Inflammatory macrophage (primary cell): ENCODE data around the gene BICD1.
"Not testable (repeated sequence)": the region's sequence is repeated elsewhere in the genome, so short reads cannot be mapped to it uniquely, and the experiment has no call there.

ENCODE experiments used
- DNase-seq, 2 donors: peaks; one replicate each; pipeline ENCODE4 v3.0.0-alpha.2; 2020 to 2022

Gene BICD1

DNA sequence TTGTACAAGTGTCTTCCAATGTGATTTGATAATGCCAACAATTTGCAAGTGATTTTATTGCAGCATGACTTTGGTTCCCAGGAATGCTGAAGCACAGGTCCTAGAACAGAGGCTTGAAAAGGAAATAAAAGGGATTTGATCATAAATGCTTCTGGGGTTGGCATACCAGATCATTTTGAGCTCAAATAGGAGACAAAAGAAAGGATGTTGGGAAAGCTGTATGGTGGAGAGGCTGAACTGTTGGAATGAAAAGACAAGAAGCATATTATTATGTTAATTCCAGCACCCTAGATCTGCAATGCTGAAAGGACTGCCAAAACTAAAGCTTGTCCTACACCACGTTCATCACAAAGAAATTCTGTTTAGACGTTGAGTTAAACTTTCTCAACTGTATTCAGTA, 143.1 kb downstream of the BICD1 start:
- DNase-seq, result no peak

DNA sequence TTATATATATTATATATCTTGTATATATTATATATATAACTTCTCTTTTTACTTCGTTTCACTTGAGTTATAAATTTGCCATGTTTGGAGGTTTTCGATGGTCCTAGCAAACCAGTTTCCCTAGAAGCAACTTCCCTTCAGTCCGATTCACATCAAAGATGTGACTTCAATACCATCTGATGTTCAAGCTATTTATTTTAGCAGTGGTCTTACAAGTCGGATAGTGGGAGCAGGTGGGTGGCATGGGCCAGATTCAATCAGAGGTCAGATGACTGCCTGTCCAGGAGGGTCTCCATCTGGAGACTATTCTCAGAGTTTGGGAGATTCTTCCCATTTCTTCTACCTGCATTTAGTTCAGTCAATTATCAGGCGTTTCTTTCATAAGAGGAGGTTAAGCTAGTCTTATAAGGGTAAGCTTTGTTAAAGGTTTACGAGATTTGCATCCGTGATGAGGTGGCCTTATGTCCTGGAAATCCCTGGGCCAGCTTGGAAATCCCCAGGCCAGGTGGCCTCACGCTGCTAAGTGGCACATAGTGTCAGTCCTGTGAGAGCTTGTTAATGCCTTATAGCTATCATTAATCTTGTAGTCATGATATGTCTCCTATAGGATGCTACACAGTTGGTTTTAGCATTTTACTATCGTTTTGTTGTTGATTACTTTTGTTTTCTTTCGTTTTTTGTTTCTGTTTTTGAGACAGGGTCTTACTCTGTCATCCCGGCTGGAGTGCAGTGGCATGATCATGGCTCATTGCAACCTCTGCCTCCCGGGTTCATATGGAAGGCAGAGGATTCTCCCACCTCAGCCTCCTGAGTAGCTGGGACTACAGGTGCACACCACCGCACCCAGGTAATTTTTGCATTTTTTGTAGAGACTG, 145.8 kb downstream of the BICD1 start:
- DNase-seq, result no peak

DNA sequence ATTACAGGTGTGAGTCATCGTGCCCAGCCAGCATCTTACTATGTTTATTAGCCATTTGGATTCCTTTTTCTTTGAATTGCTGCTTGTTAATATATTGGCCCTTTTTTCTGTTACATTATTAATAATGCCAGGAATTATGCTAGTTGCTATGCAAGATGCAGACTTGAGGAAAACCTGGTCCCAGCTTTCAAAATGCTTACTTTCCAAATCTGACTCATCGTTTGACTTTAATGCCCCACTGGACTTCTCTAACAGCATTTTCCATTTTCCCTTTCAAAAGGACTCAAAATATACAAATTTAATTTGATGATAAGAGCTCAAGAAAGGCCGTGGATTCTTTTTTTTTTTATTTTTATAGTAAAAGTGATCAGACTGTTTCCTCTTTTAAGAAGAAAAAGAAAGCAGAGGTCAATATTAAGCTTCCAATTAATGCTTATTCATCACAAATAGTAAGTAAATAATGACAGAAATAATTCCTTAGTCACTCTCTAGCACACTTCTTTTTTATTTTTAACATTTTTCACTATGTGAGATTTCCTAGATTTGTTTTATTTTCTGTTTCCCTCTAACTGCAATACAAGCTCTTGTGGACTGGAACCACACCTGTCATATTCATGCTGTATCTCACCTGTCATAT, 146.6 kb downstream of the BICD1 start:
- DNase-seq, result no peak

DNA sequence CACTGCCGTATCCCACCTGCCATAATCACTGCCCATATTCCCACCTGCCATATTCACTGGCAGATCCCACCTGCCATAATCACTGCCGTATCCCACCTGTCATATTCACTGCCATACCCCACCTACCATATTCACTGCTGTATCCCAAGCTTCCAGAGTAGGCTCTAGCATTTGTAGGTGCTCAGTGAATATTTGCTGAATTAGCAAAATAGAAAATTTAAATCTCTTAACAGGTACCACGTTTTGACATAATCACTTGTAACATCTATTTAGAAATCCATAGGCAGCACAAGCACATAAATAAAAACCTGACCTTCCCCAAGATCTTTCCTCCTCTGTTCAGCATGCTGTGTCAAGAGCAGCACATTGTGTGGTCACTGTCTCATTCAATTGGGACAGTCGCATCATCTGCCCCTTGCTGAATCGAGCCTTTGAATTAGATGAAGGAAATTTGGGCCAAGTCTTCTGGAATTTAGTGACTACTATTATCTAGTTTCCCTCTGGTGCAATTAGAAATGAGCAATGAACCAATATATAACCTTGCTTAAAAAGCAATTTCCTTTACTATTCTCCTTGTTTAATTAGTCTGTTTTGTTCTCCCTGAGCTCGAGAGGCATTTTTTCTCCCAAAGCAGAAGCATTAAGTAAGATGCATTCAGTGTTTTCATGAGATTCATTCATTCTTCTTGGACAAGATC, 147.8 kb downstream of the BICD1 start:
- DNase-seq, result no peak

DNA sequence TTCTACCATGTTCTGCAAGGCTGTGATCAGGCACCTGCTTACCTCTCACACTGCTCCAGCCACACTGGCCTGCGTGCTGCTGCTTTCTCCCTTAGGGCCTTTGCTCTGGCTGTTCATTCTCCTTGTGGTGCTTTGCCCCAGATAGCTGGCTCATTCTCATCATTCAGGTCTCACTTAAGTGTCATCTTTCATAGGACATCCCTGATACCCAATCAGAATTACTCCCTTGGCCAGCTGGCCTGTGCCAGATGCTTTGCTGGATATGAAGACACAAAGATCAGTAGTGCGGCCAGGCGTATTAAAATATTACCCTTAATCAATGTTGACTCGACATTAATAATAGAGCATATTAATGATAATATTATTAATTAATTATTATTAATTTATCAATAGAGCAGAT, 148.9 kb downstream of the BICD1 start:
- DNase-seq, result no peak

DNA sequence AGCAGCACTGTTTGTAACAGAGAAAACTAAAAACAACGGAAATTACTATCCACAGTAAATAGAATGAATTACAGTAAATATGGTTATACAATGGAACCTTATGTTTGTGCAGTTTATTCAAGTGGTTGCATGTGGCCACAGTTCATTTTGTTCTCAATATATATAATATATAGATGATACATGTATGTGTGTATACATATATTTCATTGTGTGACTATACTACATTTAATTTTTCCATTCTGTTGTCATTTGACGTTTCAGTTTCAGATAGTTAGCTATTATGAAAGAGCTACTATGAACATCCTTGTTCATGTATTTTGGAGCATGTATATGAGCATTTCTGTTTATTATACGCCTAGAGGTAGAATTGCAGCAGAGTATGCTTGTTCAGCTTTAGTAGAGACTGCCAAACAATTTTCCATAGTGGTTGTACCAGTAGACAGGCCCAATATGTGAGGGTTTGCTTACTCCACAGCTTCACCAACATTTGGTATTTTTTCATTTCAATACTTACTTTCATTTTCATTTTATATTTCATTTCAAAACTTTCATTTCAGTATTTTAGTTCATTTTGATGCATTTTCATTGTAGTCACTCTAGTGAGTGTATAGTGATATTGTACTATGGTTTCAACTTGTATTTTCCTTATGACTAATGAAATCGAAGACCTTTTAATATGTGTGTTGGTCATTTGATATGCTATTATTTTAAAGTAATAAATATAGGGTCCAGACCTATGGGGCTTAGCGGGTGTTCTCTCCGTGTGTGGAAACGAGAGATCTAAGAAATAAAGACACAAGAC, 151.2 kb downstream of the BICD1 start:
- DNase-seq, result no peak

DNA sequence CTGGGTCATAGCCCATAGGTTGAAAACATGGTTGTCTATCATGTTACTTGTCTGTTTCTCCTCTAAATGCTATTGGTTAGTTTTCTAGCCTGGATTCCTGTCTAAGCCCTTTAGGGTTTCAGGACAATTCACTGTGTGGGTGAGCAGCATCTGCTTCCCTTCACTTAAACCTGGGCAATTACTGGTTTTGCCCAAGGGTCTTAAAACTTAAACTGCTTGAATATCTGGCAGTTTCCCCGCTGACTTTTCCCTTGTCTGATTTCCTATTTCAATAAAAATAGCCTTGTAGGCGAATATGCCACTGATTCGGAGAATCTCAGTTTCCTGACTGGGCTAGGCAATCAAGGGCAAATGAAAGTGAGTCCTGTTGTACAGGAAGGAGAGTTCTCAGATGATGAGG, 154.0 kb downstream of the BICD1 start:
- no peak for DNase-seq

DNA sequence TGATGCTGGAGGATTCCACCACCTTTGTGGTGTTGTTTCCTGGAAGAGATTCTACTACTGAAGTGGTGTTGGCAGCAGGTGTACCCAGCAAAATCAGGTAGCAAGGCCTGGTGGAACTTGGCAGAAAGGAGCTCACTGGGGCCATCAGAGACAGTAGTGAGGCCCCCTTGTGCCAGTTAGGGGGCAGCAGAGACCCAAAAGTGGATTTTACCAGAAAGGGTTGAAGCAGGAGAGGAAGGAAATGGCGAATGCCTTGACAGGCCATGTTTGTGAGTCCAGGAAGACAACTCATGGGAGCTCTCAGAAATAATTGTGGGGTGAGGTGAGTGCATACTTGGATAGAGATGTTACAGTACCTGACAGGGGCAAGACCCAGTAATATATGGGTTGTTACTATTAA, 155.0 kb downstream of the BICD1 start:
- DNase-seq, result no peak

DNA sequence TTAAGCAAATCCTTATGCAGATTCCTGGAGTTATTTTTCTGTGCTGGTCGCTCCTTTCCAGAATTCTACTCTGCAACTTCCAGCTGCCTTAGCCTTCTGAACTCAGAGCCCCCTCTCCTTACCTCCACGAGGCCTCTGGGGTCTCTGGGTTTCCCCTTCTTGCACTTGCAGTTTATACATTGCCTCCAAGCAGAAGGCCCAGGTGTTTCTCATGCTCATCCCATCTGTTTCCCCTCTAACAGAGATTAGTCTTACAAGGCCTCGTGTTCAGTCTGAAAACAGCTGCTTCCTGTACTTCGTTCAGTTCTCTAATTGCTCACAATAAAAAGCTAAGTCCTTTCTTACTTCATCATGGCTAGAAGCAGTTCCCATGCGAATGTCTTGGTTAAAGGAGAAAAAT, 158.3 kb downstream of the BICD1 start:
- peak in 1 of 2 donors; percentile 5 for DNase-seq

DNA sequence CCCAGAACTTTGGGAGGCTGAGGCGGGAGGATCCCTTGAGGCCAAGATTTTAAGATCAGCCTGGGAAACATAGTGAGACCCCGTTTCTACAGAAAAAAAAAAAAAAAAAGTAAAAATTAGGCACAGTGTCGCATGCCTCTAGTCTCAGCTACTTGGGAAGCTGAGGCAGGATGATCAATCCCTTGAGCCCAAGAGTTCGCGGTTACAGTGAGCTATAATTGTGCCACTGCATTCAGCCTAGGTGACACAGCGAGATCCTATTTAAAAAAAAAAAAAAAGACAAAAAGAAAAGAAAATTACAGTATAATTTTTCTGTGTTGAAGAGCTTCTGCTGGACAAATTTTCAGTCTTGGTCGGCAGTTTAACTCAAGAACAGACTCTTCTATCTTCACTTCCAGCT, 158.8 kb downstream of the BICD1 start:
- DNase-seq, result no peak

DNA sequence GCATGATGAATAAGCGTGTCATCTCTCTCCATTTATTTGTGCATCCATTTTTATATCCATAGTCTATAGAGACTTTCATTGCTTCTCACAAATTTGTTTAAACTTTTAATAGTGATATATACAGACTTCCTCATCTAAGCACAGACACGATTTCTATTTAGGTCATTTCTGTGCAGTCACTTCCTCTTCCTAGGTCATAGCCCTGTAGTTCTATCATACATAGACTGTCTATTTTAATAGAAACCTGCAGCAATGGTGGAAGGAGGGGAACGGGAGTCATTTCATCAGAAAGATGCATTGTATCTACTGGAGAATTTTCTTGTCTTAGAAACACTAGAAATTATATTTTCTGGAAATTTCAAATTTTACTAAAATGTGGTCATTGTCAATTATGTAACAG, 159.3 kb downstream of the BICD1 start:
- peak; percentile 52 to 58 for DNase-seq

DNA sequence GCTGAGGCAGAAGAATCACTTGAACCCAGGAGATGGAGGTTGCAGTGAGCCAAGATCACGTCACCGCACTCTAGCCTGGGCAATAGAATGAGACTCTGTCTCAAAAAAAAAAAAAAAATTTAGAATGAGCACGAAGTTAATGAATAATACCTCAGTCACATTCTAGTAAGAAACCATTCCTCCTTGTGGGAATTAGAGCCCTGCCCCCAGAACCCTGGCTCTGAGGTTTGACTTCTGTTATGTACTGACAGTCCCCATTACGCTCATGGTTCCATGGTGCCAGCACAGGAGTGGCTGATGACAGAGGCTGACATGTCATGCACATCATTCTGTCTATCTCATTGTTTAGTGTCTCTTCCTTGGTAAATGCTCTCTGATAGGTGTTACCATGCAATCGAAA, 160.1 kb downstream of the BICD1 start:
- no peak for DNase-seq

DNA sequence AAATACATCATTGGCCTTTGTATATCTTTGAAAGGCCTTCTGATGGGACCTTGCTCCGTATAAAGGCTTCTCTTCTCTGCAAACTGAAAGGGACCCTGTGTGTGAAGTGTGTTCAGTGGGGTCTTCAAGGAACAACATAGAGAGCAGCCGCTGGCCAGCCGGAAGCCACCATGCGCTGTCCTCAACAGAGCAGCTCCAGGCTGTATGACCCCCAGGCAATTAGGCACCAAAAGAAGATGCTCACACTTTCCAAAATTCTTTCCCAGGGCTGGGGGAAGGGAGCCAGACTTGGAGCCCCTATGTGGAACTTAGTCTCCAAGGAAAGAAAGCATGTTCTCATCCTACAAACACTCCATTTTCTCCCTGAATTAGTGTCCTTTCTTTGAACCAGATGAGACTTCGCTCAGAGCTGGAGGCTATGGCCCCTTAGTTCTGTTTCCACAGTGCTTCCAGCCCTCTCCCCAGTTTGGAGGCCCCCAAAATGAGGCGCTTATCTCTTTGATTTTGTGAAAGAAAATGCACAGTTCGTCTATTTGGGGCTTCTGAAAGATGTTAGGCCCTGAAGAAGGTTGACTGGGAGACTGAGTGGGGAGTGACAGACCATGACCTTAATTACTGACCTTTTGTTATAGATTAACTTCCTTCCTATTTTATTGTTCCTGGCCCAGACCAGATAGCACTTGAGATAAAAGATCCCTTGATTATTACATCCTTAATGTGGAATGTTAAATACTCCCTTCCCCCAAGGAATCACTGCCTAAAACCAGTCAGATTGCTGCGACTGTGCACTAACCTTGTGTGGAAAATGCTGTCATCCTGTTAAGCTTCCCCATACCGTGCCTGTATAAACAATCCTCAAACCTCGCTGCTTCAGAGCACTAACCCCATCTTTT, 164.4 kb downstream of the BICD1 start:
- DNase-seq, result no peak

DNA sequence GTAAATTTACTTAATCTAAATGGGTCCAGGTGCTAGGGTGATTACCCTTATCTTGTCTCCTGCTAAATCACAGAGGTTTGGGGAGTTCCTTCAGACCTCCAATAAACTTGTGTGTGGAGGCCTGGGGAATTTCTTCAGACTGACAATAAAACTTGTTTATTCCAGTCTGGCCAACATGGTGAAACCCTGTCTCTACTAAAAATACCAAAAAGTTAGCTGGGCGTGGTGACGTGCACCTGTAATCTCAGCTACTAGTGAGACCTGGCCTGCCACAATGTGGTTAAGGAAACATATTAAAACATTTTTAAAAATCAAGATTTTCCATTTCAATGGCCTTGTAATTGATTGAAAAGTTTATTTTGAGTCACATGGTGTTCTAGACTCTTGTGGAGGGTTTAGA, 165.8 kb downstream of the BICD1 start:
- no peak for DNase-seq

DNA sequence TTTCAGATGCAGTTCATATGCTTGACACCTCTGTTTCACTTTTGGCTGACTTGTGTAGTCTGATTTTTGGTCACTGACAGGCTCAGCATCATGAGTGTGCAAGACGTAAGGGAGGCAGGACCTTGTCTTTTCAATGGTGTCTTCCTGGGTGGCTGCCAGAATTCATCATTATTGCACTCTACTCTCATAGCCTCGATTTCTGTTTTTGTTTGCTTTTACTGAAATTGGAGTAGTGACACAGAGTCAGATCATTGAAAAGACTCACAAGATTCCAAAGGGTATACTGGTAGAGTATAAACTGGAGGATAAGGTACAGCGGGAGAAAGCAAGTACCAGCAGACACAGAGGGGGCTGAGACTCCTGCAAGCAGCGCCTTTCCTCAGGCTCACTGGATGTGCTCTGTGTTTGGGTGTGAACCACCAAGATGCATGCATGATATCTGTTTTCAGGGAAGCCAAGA, 166.4 kb downstream of the BICD1 start:
- no peak for DNase-seq

DNA sequence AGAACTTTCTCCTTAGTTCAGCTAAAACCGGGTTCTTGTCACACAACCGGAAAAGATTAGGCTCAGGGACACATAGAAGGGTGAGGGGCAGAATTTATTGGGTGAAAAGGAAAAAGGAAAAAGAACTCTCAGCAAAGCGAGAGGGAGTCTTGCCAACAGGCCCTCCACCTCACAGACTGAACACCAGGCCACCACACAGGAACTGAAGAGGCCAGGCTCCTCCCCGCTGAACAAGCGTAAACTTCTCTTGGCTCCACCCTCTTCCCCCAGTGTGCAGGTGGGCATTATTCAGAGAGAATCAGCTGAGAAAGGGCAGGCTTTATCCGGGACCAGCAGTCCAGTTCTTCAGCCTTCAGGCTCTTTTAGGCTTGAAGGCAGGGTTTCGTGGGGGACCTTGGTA, 167.1 kb downstream of the BICD1 start:
- no peak for DNase-seq

DNA sequence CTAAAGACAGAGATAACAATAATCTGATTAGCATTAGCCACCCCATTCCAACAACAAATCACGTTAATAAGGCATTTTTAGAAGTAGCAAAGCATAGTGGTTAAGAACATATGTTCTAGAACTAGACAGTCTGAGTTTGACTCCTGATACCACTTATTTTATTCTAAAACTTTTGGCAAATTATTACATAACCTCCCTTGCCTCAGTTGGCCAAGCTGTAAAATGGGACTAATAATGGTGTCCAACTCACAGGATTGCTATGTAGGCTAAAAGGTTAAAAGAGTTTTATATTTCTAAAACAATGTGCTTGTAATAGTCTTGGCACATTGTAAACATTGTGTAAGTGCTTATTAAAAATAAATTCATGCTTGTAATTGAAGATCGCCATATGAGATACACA, 168.0 kb downstream of the BICD1 start:
- DNase-seq, result no peak

DNA sequence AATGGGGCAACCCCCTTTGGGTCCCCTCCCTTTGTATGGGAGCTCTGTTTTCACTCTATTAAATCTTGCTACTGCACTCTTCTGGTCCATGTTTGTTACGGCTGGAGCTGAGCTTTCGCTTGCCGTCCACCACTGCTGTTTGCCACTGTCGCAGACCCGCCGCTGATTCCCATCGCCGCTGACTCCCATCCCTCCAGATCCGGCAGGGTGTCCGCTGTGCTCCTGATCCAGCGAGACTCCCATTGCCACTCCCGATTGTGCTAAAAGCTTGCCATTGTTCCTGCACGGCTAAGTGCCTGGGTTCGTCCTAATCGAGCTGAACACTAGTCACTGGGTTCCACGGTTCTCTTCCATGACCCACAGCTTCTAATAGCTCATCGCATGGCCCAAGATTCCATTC, 168.9 kb downstream of the BICD1 start:
- DNase-seq, result not testable (repeated sequence)

DNA sequence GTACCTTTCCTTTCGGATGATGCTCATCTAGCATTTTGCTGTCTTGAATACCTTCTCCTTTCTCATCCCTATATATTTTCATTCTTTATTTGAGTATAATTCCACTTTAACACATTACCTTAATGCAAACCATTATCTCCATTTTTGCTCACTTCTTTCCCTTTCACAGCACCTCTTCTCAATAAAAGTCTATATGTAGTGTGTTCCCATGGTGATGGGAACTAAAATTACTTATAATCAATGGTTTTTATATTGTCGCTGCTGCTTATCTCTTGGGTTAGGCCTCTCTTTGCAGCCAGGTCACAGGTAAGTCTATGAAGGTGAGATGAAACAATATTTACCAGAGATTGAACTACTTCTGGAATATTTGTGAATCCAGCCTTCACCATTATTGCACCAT, 171.1 kb downstream of the BICD1 start:
- no peak for DNase-seq

DNA sequence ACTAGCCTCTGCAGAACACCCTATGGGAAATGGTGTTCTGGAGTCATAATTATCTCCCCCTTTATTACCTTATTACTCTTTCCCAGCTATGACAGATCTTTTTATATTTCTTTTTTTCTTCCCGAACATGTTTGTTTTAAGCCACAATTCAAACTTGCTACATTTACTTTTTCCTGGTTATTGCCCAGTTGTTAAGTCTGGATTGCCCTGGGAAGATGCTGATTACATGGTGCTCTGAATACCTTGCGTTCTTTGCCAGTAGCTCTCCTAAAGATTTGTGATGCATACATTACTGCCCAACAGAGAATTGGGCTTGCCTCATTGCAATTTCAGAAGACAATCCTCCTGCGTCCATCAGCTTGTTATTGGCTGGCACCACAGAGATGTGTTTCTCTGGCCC, 174.5 kb downstream of the BICD1 start:
- no peak for DNase-seq

DNA sequence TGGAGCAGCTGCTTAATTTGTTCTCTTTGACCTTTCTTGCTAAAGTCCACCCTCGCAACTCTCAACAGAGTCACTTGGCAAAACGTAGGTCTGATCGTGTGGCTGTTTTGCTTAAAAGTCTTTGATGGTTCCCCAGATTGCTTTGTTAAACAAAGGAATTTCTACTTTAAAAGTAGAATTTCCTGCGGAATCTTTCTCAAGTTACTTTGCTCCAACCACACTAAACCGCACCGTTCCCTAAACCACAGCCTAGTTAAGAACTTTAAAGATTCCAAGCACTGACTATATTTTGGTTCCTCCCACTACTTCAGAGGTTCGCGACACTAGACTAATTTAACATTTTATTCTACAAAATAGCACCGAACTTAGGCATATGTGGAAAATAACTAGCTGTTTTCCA, 177.9 kb downstream of the BICD1 start:
- DNase-seq, result no peak

DNA sequence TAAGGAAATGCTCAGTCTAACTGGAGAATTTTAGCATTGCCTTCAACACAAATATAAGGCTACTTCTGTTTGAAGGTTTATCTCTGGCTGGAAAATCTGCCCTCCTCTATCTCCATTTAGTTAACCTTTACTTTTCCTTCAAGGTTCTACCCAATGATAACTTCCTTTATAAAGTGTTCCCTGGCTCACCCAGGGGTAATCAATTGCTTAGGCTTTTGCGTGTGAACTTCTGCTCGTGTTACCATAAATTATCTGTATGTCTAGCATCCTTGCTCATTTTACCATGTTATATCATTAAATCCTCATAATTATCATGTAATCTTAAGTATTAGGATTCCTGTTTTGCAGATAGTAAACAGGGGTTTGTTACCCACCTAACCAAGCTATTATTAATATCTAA, 178.4 kb downstream of the BICD1 start:
- DNase-seq, result no peak
